DND-41 (cell line): ENCODE data around the gene PAQR6.

Experiments used
- EZH2 ChIP-seq: IDR thresholded peaks from 3 replicates; pipeline ENCODE4 v1.6.1; 2012; ENCODE audit warnings: borderline replicate concordance, low read depth, mild to moderate bottlenecking, moderate library complexity, low read length, inconsistent platforms; ENCODE audit not compliant: severe bottlenecking
- TF ChIP-seq, protein P1 (sequence below): IDR thresholded peaks from 2 replicates; pipeline ENCODE4 v1.5.1; 2012; ENCODE audit warnings: borderline replicate concordance, low read length, moderate library complexity, mild to moderate bottlenecking; ENCODE audit not compliant: poor library complexity, severe bottlenecking; ENCODE audit errors: extremely low read depth

DNA sequence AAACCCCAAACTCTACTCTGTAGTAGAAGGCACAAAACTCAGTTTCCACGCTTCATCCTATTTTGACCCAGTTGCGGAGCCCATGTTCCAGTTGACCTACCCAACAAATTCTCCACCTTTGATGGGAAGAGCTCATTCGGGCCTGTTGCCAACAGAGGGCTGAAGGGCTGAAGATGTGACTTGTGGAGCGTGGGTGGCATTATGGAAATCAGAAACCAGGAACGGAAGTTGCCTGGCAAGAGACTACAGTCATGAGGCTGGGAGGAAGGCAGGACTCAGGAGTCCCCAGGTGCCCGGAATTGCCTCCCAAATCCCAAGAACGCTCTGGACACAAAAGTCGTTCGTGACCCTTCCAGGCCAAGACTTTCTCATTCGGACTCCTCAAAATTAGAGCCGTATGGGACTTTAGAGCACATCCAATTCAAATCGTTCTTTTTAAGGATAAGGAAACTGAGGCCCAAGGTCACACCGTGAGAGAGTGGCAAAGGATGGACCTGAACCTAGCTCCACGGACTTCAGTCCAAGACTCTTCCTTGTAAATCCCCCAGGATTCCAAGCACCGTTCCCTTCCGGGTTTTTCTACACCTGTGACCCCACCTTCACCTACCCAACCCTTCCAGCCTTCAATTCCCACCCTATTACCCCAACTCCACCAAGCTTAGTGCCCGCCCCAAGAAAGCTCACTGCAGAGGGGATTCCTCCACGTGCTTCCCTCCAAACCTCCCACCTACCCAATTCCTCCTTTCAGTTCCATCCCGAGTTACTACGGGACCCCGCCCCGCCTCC is 34.0 kb upstream of the PAQR6 start:
- TF ChIP-seq, protein P1, sequence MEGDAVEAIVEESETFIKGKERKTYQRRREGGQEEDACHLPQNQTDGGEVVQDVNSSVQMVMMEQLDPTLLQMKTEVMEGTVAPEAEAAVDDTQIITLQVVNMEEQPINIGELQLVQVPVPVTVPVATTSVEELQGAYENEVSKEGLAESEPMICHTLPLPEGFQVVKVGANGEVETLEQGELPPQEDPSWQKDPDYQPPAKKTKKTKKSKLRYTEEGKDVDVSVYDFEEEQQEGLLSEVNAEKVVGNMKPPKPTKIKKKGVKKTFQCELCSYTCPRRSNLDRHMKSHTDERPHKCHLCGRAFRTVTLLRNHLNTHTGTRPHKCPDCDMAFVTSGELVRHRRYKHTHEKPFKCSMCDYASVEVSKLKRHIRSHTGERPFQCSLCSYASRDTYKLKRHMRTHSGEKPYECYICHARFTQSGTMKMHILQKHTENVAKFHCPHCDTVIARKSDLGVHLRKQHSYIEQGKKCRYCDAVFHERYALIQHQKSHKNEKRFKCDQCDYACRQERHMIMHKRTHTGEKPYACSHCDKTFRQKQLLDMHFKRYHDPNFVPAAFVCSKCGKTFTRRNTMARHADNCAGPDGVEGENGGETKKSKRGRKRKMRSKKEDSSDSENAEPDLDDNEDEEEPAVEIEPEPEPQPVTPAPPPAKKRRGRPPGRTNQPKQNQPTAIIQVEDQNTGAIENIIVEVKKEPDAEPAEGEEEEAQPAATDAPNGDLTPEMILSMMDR: no peak
- no peak for TF ChIP-seq EZH2
